Kidney (tissue), 14 donors: ENCODE measurements around the gene MUC7. TPM values are rescaled to one million over a fixed set of nuclear protein-coding genes. Genes with fewer than 3 reads are reported as not detected.

Experiments
- DNase-seq, 5 donors: peaks; one replicate each; pipeline ENCODE4 v3.0.0-alpha.2; 2013 to 2020
- FAIRE-seq: peaks from 2 replicates; lab custom pipeline; 2012; peaks lifted over from hg19 to GRCh38; lab: Jason Lieb, UNC
- H3K27ac ChIP-seq, 2 donors: one replicate each; pipeline ENCODE4 v1.7.0; 2013; ENCODE audit warnings: low read depth in 2 of 2, low read length in 2 of 2, inconsistent platforms in 1 of 2
- H3K27me3 ChIP-seq: one replicate; pipeline ENCODE4 v1.7.1; 2013; ENCODE audit warnings: low read length, inconsistent platforms; ENCODE audit not compliant: control insufficient read depth, insufficient read depth
- H3K36me3 ChIP-seq, 3 donors: one replicate each; pipeline versions ENCODE4 v1.7.0 to v1.7.1; 2013; ENCODE audit warnings: low read length in 3 of 3, control low read depth in 1 of 3, inconsistent platforms in 1 of 3; ENCODE audit not compliant: insufficient read depth in 3 of 3, control insufficient read depth in 2 of 3
- H3K4me1 ChIP-seq, 3 donors: one replicate each; pipeline versions ENCODE4 v1.7.0 to v1.7.1; 2013; ENCODE audit warnings: low read length in 3 of 3, inconsistent platforms in 1 of 3, low read depth in 1 of 3; ENCODE audit not compliant: control insufficient read depth in 2 of 3, insufficient read depth in 2 of 3
- H3K4me3 ChIP-seq, 3 donors: one replicate each; pipeline versions ENCODE4 v1.7.0 to v1.8.1; 2013; ENCODE audit warnings: low read length in 3 of 3, control low read depth in 1 of 3, inconsistent platforms in 1 of 3
- H3K9ac ChIP-seq, 3 donors: one replicate each; pipeline versions ENCODE4 v1.7.0 to v1.7.1; 2013; ENCODE audit warnings: low read length in 3 of 3, control low read depth in 1 of 3, inconsistent platforms in 1 of 3
- H3K9me3 ChIP-seq, 3 donors: one replicate each; pipeline versions ENCODE4 v1.7.0 to v1.7.1; 2013; ENCODE audit warnings: low read length in 3 of 3, control low read depth in 1 of 3, inconsistent platforms in 1 of 3; ENCODE audit not compliant: control insufficient read depth in 2 of 3, insufficient read depth in 1 of 3
- CTCF ChIP-seq: IDR thresholded peaks from 3 replicates; pipeline ENCODE4 v1.5.1; 2012; ENCODE audit warnings: mild to moderate bottlenecking, moderate library complexity, borderline replicate concordance; ENCODE audit not compliant: insufficient read depth; ENCODE audit errors: extremely low read depth
- intact Hi-C: fragments of 100-400 bp; cut with DNase I; formaldehyde crosslinking; loops from one replicate; pipeline ENCODE4 v1.11.1; 2022
- polyA plus RNA-seq: library from polyadenylated mRNA; stranded (reverse); fragments of 350-450 nt; fragmentation: Illumina TruSeq; extraction: RNeasy Lipid Tissue Mini Kit (QIAGEN cat#74804); gene quantifications from one replicate; pipeline ENCODE4 v1.2.3, GENCODE V29; 2014; ENCODE audit warnings: low read depth, low replicate concordance; ENCODE audit not compliant: insufficient read depth
- total RNA-seq: library from RNA; stranded (reverse); fragmentation: NEBNext Ultra II Directional; extraction: Animal tissue kit (Norgen Biotek cat#: 25700); gene quantifications from one replicate; pipeline ENCODE4 v1.2.1, GENCODE V29; 2021
- donor health status: control.
- donor health status: control.
- donor health status: control.
- donor health status: control.
- donor health status: control.
- donor health status: DM: yes; HTN: yes; CAD: no.
- donor health status: Normal renal cell carcinoma (clear cell type).

MUC7 gene
- total and polyA plus RNA-seq, 2 donors from 2014 or later, result not detected

DNA sequence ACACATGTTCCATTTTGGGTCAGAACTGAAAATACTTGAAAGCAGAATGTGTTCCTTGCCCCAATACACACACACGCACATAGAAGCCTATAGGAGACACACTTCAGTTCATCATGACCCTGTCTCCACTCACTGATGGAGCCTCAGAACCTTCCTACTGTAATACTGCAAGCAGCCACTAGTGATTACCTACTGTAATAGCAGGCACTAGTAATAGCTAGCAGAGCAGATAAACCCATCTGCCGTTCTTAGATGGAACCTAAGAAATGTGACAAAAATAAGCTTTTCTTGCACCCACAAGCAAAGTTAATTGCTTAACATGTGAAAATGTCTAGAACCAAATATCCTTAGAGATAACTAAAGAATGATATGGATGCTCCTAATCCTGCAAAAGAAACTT, 60.0 kb downstream of the MUC7 start:
- TF ChIP-seq CTCF, result no peak
- H3K9me3 ChIP-seq, result no peaks in the 10 kb centered on the region
- H3K4me1 ChIP-seq, result no peaks in the 10 kb centered on the region
- no peak overlapping the region for H3K27ac ChIP-seq
- H3K36me3 ChIP-seq, result no peaks in the 10 kb centered on the region
- intact Hi-C loops, result no loop called here
- H3K9ac ChIP-seq, result no peak overlapping the region
- FAIRE-seq (no peak), DNase-seq (no peak)
- no peak overlapping the region for H3K4me3 ChIP-seq
- no peaks in the 10 kb centered on the region for H3K27me3 ChIP-seq

Other genes with a start within 250 kb of the MUC7 start
- 0.50 TPM for gene FDCSP, start 246.1 kb upstream of the MUC7 start, total RNA-seq
- gene FDCSP, start 246.1 kb upstream of the MUC7 start, polyA plus RNA-seq, result not detected
- gene CSN3, start 229.6 kb upstream of the MUC7 start, total RNA-seq, result not detected
- not detected for gene CSN3, start 229.6 kb upstream of the MUC7 start, polyA plus RNA-seq
- gene CABS1, start 137.2 kb upstream of the MUC7 start, total RNA-seq, result not detected
- not detected for gene CABS1, start 137.2 kb upstream of the MUC7 start, polyA plus RNA-seq
- gene SMR3A, start 111.4 kb upstream of the MUC7 start, total RNA-seq, result not detected
- not detected for gene SMR3A, start 111.4 kb upstream of the MUC7 start, polyA plus RNA-seq
- gene SMR3B, start 89.1 kb upstream of the MUC7 start, total RNA-seq, result not detected
- not detected for gene SMR3B, start 89.1 kb upstream of the MUC7 start, polyA plus RNA-seq
- not detected for gene OPRPN, start 74.3 kb upstream of the MUC7 start, total RNA-seq
- not detected for gene OPRPN, start 74.3 kb upstream of the MUC7 start, polyA plus RNA-seq
- not detected for gene AMTN, start 46.4 kb downstream of the MUC7 start, total RNA-seq
- not detected for gene AMTN, start 46.4 kb downstream of the MUC7 start, polyA plus RNA-seq
- not detected for gene AMBN, start 120.1 kb downstream of the MUC7 start, total RNA-seq
- not detected for gene AMBN, start 120.1 kb downstream of the MUC7 start, polyA plus RNA-seq
- gene ENAM, start 156.5 kb downstream of the MUC7 start, total RNA-seq, result 6.7 TPM
- gene ENAM, start 156.5 kb downstream of the MUC7 start, polyA plus RNA-seq, result 3.9 TPM
- 355 TPM for gene JCHAIN, start 194.3 kb downstream of the MUC7 start, total RNA-seq
- gene JCHAIN, start 194.3 kb downstream of the MUC7 start, polyA plus RNA-seq, result 5.1 TPM
- 28.6 TPM for gene UTP3, start 216.3 kb downstream of the MUC7 start, total RNA-seq
- gene UTP3, start 216.3 kb downstream of the MUC7 start, polyA plus RNA-seq, result 25.8 TPM
- gene RUFY3, start 249.8 kb downstream of the MUC7 start, total RNA-seq, result 72.5 TPM
- 40.6 TPM for gene RUFY3, start 249.8 kb downstream of the MUC7 start, polyA plus RNA-seq